K562 (cell line): ENCODE results near the gene KHNYN. TPM values are rescaled to one million over a fixed set of nuclear protein-coding genes. Genes with fewer than 3 reads are reported as not detected.
A peak's percentile ranks its signal among the peaks of the same experiment; 100 is the strongest.

Experiments
- ATF1 ChIP-seq, 2 experiments: fragments of 450-650 bp in 1 of 2; IDR thresholded peaks; 2 replicates each; pipeline ENCODE4 v1.6.1; 2016; ENCODE audit warnings: missing compliant biosample characterization in 1 of 2, missing genetic modification characterization in 1 of 2
- FOXK1 ChIP-seq: sonication (generic); formaldehyde crosslinking; IDR thresholded peaks from 2 replicates; pipeline ENCODE4 v1.8.0; 2022; ENCODE audit warnings: missing genetic modification reagents, mild to moderate bottlenecking, borderline replicate concordance
- HDGF ChIP-seq: fragments of 450-650 bp; IDR thresholded peaks from 2 replicates; pipeline ENCODE4 v1.6.1; 2016
- HNRNPK ChIP-seq: fragments of 200-400 bp; formaldehyde crosslinking; IDR thresholded peaks from one replicate; pipeline ENCODE4 v1.6.1; 2018; ENCODE audit warnings: mild to moderate bottlenecking, low read depth, low read length; ENCODE audit not compliant: poor library complexity, severe bottlenecking
- MCM2 ChIP-seq: fragments of 450-650 bp; IDR thresholded peaks from 2 replicates; pipeline ENCODE4 v1.6.1; 2017; ENCODE audit warnings: low read depth, mild to moderate bottlenecking
- NR3C1 ChIP-seq: sonication (generic); formaldehyde crosslinking; IDR thresholded peaks from 2 replicates; pipeline ENCODE4 v1.8.1; 2022; ENCODE audit warnings: missing genetic modification reagents
- PHTF2 ChIP-seq: fragments of 250-450 bp; sonication (Bioruptor Pico); IDR thresholded peaks from 2 replicates; pipeline ENCODE4 v1.5.0; 2021; ENCODE audit warnings: mild to moderate bottlenecking
- PYGO2 ChIP-seq: fragments of 450-650 bp; IDR thresholded peaks from 2 replicates; pipeline ENCODE4 v1.6.1; 2016; ENCODE audit warnings: mild to moderate bottlenecking, missing genetic modification characterization, moderate library complexity, missing compliant biosample characterization
- RBM22 ChIP-seq: fragments of 200-400 bp; formaldehyde crosslinking; IDR thresholded peaks from 2 replicates; pipeline ENCODE4 v1.6.1; 2018; ENCODE audit warnings: low read length, low read depth; ENCODE audit not compliant: poor library complexity, severe bottlenecking
- RCOR1 ChIP-seq, 2 experiments: IDR thresholded peaks; 2 replicates each; pipeline ENCODE4 v1.6.1; 2012; ENCODE audit warnings: low read depth in 2 of 2, low read length in 2 of 2, borderline replicate concordance in 1 of 2, improper control_type of control experiment in 1 of 2
- SPI1 ChIP-seq: IDR thresholded peaks from 2 replicates; pipeline ENCODE4 v1.6.1; 2011; ENCODE audit warnings: low read depth, low read length, control low read depth, borderline replicate concordance
- STAG1 ChIP-seq: sonication (generic); formaldehyde crosslinking; IDR thresholded peaks from 2 replicates; pipeline ENCODE4 v1.5.0; 2020; ENCODE audit warnings: missing genetic modification reagents, borderline replicate concordance
- TAF9B ChIP-seq: fragments of 450-650 bp; IDR thresholded peaks from 2 replicates; pipeline ENCODE4 v1.6.1; 2018; ENCODE audit warnings: mild to moderate bottlenecking; ENCODE audit not compliant: partially characterized antibody
- ZNF668 ChIP-seq: fragments of 250-450 bp; sonication (Bioruptor Pico); IDR thresholded peaks from 2 replicates; pipeline ENCODE4 v1.8.0; 2022; ENCODE audit warnings: mild to moderate bottlenecking, inconsistent platforms
- polyA plus RNA-seq, 8 experiments: library from polyadenylated mRNA; depleted of rRNA in 4 of 8; stranded (reverse) in 5 of 8; unstranded in 3 of 8; fragments of >200 nt; fragmentation: Nextera tagmentation in 2 of 8; fragmentation: Illumina TruSeq in 1 of 8; extraction: Ambion mirVana in 2 of 8; extraction: Trizol in 1 of 8; gene quantifications; 2 replicates each; pipeline versions ENCODE4 v1.2.1 to v1.2.3, GENCODE V29; 2011 to 2014; ENCODE audit warnings: inconsistent platforms in 1 of 8, missing spikeins in 1 of 8
- total RNA-seq, 7 experiments: library from RNA; depleted of rRNA in 6 of 7; stranded (reverse); fragments of >200 nt in 6 of 7; fragmentation: Illumina TruSeq in 2 of 7; extraction: Trizol in 2 of 7; gene quantifications; 2 replicates each; pipeline versions ENCODE4 v1.2.1 to v1.2.3, GENCODE V29; 2011 to 2021; ENCODE audit warnings: low replicate concordance in 1 of 7
- TF ChIP-seq, protein P1 (sequence below): fragments of 250-450 bp; sonication (Bioruptor Pico); IDR thresholded peaks from 2 replicates; pipeline ENCODE4 v1.4.0; 2020; ENCODE audit warnings: mild to moderate bottlenecking, moderate library complexity, borderline replicate concordance
- TF ChIP-seq, protein P2 (sequence below): fragments of 450-650 bp; IDR thresholded peaks from 2 replicates; pipeline ENCODE4 v1.6.1; 2017; ENCODE audit warnings: antibody characterized with exemption
- TF ChIP-seq, protein P3 (sequence below), 3 experiments: IDR thresholded peaks in 2 of 3; conservative IDR thresholded peaks in 1 of 3; 2 replicates each; pipeline ENCODE4 v1.5.1; 2011 to 2012; ENCODE audit warnings: low read length in 3 of 3, mild to moderate bottlenecking in 3 of 3, control low read depth in 2 of 3, improper control_type of control experiment in 1 of 3, inconsistent platforms in 1 of 3, low read depth in 1 of 3, mixed read lengths in 1 of 3, moderate library complexity in 1 of 3; ENCODE audit not compliant: insufficient read depth in 2 of 3
- TF ChIP-seq, protein P4 (sequence below): sonication (generic); formaldehyde crosslinking; IDR thresholded peaks from 2 replicates; pipeline ENCODE4 v1.9.0; 2022; ENCODE audit warnings: mild to moderate bottlenecking, missing genetic modification reagents
- TF ChIP-seq, protein P5 (sequence below): conservative IDR thresholded peaks from 2 replicates; pipeline ENCODE4 v1.6.1; 2011; ENCODE audit warnings: low read depth, mild to moderate bottlenecking, low read length; ENCODE audit not compliant: control insufficient read depth

Gene KHNYN
- total and polyA plus RNA-seq, 9 of the 15 experiments (the other 6 are each of a cell fraction or from before 2014, with no cell fraction given), result 0.76 to 26.0 (median 14.1) TPM

DNA sequence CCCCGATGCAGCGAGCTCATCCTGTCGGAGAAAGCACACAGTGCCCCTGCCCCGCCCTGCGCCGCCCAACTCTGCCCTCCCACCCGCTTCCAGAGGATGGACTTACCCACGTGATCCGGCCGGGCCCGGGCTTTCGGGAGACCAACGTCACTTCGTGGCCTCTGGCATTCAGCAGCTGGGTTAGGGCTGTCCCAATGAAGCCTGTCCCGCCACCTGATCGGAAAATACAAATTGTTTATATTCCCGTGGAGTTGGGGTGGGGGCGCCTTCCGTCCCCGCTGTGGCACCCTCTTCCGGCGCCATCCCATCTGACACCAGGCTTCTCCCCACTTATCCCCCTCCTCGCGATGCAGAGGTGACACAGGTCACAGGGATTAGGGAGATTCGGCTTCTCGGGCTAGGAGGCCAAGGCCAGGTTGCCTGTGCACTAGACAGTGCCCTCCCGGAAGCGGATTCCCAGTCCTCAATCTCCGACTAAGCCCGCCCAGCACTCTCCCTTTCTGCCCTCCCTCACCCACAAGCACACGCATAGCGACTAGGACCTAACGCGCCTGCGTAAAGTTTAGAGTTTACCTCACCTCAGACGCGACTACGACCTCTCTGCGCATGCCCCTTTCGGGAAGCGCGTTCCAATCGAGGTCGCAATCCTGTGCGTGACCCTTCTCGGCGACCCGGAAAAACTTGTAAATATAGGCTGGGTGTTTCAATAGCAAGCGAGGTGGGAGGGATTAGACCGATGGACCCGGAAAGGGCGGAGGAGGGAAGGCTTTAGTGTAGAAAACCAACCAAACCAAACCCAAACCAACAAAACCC lies 12.7 kb downstream of the KHNYN start, which contains the start of gene SDR39U1 (continued):
- TF ChIP-seq, protein P1, sequence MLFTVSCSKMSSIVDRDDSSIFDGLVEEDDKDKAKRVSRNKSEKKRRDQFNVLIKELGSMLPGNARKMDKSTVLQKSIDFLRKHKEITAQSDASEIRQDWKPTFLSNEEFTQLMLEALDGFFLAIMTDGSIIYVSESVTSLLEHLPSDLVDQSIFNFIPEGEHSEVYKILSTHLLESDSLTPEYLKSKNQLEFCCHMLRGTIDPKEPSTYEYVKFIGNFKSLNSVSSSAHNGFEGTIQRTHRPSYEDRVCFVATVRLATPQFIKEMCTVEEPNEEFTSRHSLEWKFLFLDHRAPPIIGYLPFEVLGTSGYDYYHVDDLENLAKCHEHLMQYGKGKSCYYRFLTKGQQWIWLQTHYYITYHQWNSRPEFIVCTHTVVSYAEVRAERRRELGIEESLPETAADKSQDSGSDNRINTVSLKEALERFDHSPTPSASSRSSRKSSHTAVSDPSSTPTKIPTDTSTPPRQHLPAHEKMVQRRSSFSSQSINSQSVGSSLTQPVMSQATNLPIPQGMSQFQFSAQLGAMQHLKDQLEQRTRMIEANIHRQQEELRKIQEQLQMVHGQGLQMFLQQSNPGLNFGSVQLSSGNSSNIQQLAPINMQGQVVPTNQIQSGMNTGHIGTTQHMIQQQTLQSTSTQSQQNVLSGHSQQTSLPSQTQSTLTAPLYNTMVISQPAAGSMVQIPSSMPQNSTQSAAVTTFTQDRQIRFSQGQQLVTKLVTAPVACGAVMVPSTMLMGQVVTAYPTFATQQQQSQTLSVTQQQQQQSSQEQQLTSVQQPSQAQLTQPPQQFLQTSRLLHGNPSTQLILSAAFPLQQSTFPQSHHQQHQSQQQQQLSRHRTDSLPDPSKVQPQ (CRISPR knock-in tag), result no peak
- TF ChIP-seq, protein P2, sequence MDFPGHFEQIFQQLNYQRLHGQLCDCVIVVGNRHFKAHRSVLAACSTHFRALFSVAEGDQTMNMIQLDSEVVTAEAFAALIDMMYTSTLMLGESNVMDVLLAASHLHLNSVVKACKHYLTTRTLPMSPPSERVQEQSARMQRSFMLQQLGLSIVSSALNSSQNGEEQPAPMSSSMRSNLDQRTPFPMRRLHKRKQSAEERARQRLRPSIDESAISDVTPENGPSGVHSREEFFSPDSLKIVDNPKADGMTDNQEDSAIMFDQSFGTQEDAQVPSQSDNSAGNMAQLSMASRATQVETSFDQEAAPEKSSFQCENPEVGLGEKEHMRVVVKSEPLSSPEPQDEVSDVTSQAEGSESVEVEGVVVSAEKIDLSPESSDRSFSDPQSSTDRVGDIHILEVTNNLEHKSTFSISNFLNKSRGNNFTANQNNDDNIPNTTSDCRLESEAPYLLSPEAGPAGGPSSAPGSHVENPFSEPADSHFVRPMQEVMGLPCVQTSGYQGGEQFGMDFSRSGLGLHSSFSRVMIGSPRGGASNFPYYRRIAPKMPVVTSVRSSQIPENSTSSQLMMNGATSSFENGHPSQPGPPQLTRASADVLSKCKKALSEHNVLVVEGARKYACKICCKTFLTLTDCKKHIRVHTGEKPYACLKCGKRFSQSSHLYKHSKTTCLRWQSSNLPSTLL, result no peak
- no peak for TF ChIP-seq ATF1 (CRISPR knock-in tag; IDR thresholded peaks at IDR 0.05)
- TF ChIP-seq ATF1 (tag; IDR thresholded peaks at IDR 0.05), result peak; percentile 78
- TF ChIP-seq FOXK1 (CRISPR knock-in tag), result no peak; the same call in 1 of the 2 replicates
- no peak for TF ChIP-seq STAG1 (CRISPR knock-in tag)
- TF ChIP-seq RCOR1 (IDR thresholded peaks at IDR 0.05; ENCODE audit: borderline replicate concordance in 1 of 2, low read depth in 2 of 2, low read length in 2 of 2), result 0 out of 4 replicates have a peak, but pooled peaks of 1 of the 2 experiments have one; percentile 1
- TF ChIP-seq RBM22, result no peak
- TF ChIP-seq ZNF668, result no peak
- TF ChIP-seq SPI1, result no peak
- TF ChIP-seq MCM2, result no peak
- no peak for TF ChIP-seq PYGO2 (tag)
- TF ChIP-seq, protein P3, sequence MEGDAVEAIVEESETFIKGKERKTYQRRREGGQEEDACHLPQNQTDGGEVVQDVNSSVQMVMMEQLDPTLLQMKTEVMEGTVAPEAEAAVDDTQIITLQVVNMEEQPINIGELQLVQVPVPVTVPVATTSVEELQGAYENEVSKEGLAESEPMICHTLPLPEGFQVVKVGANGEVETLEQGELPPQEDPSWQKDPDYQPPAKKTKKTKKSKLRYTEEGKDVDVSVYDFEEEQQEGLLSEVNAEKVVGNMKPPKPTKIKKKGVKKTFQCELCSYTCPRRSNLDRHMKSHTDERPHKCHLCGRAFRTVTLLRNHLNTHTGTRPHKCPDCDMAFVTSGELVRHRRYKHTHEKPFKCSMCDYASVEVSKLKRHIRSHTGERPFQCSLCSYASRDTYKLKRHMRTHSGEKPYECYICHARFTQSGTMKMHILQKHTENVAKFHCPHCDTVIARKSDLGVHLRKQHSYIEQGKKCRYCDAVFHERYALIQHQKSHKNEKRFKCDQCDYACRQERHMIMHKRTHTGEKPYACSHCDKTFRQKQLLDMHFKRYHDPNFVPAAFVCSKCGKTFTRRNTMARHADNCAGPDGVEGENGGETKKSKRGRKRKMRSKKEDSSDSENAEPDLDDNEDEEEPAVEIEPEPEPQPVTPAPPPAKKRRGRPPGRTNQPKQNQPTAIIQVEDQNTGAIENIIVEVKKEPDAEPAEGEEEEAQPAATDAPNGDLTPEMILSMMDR (IDR thresholded peaks at IDR 0.05 in 2 of 3, conservative IDR thresholded peaks at IDR 0.05 in 1 of 3; ENCODE audit: insufficient read depth in 2 of 3, low read depth in 1 of 3, low read length in 3 of 3), result 0 out of 6 replicates have a peak, but pooled peaks of 1 of the 3 experiments have one; percentile 15
- TF ChIP-seq, protein P4, sequence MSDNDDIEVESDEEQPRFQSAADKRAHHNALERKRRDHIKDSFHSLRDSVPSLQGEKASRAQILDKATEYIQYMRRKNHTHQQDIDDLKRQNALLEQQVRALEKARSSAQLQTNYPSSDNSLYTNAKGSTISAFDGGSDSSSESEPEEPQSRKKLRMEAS (CRISPR knock-in tag), result peak; percentile 38; the same call in 1 of the 2 replicates
- TF ChIP-seq TAF9B, result peak; percentile 31
- TF ChIP-seq PHTF2 (CRISPR knock-in tag), result no peak
- TF ChIP-seq, protein P5, sequence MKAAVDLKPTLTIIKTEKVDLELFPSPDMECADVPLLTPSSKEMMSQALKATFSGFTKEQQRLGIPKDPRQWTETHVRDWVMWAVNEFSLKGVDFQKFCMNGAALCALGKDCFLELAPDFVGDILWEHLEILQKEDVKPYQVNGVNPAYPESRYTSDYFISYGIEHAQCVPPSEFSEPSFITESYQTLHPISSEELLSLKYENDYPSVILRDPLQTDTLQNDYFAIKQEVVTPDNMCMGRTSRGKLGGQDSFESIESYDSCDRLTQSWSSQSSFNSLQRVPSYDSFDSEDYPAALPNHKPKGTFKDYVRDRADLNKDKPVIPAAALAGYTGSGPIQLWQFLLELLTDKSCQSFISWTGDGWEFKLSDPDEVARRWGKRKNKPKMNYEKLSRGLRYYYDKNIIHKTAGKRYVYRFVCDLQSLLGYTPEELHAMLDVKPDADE, result no peak; the same call in 1 of the 2 replicates
- TF ChIP-seq NR3C1 (CRISPR knock-in tag), result no peak
- TF ChIP-seq HNRNPK, result no peak
- TF ChIP-seq HDGF, result no peak
